Pericardium fibroblast (primary cell): ENCODE data around the gene DHX40. TPM values are rescaled to one million over a fixed set of nuclear protein-coding genes. Genes with fewer than 3 reads are reported as not detected.

Source experiments
- total RNA-seq: library from RNA; depleted of rRNA; stranded (reverse); fragments of >200 nt; gene quantifications from 2 replicates; pipeline ENCODE4 v1.2.3, GENCODE V29; 2015

The DHX40 gene, protein sequence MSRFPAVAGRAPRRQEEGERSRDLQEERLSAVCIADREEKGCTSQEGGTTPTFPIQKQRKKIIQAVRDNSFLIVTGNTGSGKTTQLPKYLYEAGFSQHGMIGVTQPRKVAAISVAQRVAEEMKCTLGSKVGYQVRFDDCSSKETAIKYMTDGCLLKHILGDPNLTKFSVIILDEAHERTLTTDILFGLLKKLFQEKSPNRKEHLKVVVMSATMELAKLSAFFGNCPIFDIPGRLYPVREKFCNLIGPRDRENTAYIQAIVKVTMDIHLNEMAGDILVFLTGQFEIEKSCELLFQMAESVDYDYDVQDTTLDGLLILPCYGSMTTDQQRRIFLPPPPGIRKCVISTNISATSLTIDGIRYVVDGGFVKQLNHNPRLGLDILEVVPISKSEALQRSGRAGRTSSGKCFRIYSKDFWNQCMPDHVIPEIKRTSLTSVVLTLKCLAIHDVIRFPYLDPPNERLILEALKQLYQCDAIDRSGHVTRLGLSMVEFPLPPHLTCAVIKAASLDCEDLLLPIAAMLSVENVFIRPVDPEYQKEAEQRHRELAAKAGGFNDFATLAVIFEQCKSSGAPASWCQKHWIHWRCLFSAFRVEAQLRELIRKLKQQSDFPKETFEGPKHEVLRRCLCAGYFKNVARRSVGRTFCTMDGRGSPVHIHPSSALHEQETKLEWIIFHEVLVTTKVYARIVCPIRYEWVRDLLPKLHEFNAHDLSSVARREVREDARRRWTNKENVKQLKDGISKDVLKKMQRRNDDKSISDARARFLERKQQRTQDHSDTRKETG
- 31.8 and 34.5 TPM in 2 replicates for total RNA-seq

DNA sequence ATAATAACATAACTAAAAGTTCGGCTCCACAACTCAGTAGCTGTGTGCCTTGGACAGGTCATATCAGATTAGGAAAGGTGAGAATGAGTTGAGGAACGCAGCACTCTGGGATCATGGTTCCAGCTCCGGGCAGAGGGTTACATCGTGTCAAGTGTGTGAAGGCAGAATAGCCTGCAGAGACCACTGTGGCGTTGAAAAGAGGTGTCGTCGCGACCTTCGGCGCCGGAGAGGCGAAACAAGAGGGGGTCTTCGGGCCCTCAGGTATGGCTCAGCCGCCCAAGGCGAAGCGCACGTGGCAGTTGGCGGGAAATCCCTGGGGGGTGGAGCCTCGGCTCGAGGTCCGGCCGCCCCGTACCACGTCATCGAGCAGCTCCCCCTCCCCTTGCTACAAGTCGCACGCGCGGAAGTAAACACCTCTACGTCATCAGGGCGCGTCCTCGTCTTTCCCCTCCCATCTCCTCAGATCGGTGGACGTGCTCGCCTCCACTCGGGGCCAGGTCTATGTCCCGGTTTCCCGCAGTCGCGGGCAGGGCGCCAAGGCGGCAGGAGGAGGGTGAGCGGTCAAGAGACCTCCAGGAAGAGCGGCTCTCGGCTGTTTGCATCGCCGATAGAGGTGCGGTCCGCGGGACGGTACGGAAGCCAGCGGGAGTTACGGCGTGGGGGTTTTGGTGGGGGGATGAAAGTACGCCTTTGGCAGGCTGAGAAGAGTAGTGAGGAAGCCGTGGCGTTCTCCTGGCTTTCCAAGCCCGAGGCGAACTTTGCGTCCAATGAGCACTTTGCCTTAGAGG, at the start of gene DHX40:
DHX40 (plus strand) TSS at position 440 of the 788 bp plus-strand sequence; CDS start at position 502, 62 bp downstream.

DNA sequence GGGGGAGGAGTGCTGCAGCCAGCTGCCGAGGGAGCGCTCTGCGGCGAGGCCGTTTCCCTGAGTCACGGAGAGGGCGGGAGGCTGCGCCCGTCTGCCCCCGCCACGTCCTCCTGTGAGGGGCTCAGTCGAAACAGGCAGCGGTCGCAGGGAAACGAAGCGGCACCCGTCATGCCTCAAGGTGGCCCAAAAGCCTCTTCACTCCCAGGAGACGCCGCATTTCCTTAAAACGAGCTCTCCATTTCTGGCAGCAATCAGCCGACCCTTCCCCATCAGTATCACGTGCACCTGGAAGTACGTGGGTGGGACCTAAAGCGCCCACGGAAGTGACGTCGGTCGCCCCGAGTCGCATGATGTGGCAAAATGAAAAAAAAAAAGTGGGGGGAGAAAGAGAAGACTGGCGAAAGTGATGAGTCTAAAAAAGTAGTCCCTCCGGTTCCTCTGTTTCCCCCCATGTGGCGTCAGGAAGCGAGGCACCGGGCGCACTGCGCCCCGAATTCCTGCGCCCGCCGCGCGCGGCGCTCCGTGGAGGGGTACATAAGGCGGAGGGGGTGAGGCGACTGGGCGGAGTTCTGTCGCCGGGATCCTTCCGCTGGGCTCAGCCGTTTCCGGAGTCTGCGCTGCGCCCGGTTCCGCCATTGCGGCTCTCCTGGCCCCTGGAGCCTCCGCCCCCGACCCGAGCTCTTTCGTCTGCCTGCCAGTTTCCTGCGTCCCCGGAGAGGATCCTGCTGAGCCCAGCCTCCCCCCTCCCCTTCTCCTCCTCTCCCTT, 54.1 kb downstream of the DHX40 start, which contains the start of gene CLTC:
CLTC (plus strand) TSS at position 598 of the 766 bp plus-strand sequence. CDS start 237 bp downstream, outside the sequence.

Other genes with a start within 250 kb of the DHX40 start
- 5.8 and 20.9 TPM in 2 replicates for gene YPEL2, start 234.0 kb upstream of the DHX40 start, total RNA-seq
- 175 and 206 TPM in 2 replicates for gene CLTC, start 54.3 kb downstream of the DHX40 start, total RNA-seq
- 20.8 and 25.4 TPM in 2 replicates for gene PTRH2, start 141.8 kb downstream of the DHX40 start, total RNA-seq
- 84.3 and 128 TPM in 2 replicates for gene VMP1, start 142.0 kb downstream of the DHX40 start, total RNA-seq